GM23338 (cell line): ENCODE measurements around the gene MARK3. TPM values are rescaled to one million over a fixed set of nuclear protein-coding genes. Genes with fewer than 3 reads are reported as not detected.

Experiments used
- ATAC-seq: fragments of 200-7000 bp; cut with Tn5 transposase; 3 replicates; pipeline ENCODE4 v1.9.1; 2020
- DNase-seq: peaks from one replicate; pipeline ENCODE4 v3.0.0-alpha.2; 2015; ENCODE audit warnings: low spot score
- H2AFZ ChIP-seq: fragments of 200-600 bp; sonication (generic); 2 replicates; pipeline ENCODE4 v1.8.0; 2016; ENCODE audit warnings: antibody characterized with exemption, mild to moderate bottlenecking, moderate library complexity
- H3F3A ChIP-seq: fragments of 200-600 bp; sonication (generic); replicated peaks from 2 replicates; pipeline ENCODE4 v1.8.0; 2017; ENCODE audit warnings: antibody characterized with exemption, mixed run types, low read depth
- H3K27ac ChIP-seq: fragments of 200-600 bp; sonication (generic); 2 replicates; pipeline ENCODE4 v1.6.1; 2016; ENCODE audit warnings: low read depth
- H3K27me3 ChIP-seq: fragments of 200-600 bp; sonication (generic); 2 replicates; pipeline ENCODE4 v1.8.0; 2016; ENCODE audit warnings: mild to moderate bottlenecking, mixed run types, moderate library complexity; ENCODE audit not compliant: insufficient read depth
- H3K36me3 ChIP-seq: fragments of 200-600 bp; sonication (generic); 2 replicates; pipeline ENCODE4 v1.8.0; 2016; ENCODE audit warnings: mild to moderate bottlenecking; ENCODE audit not compliant: insufficient read depth
- H3K4me1 ChIP-seq: fragments of 200-600 bp; sonication (generic); 2 replicates; pipeline ENCODE4 v1.8.0; 2016; ENCODE audit warnings: mild to moderate bottlenecking, moderate library complexity; ENCODE audit not compliant: insufficient read depth
- H3K4me2 ChIP-seq: fragments of 200-600 bp; sonication (generic); 2 replicates; pipeline ENCODE4 v1.7.1; 2017; ENCODE audit warnings: mixed run types
- H3K4me3 ChIP-seq: fragments of 200-600 bp; sonication (generic); 2 replicates; pipeline ENCODE4 v1.6.1; 2016; ENCODE audit warnings: mixed run types
- H3K79me2 ChIP-seq: fragments of 200-600 bp; sonication (generic); replicated peaks from 2 replicates; pipeline ENCODE4 v1.8.0; 2017; ENCODE audit warnings: mild to moderate bottlenecking; ENCODE audit not compliant: insufficient read depth
- H3K9me2 ChIP-seq: fragments of 200-600 bp; sonication (generic); 2 replicates; pipeline ENCODE4 v1.8.0; 2017; ENCODE audit not compliant: insufficient read depth
- H4K20me1 ChIP-seq: fragments of 200-600 bp; sonication (generic); replicated peaks from 2 replicates; pipeline ENCODE4 v1.8.0; 2017; ENCODE audit warnings: mild to moderate bottlenecking; ENCODE audit not compliant: insufficient read depth
- H3K27ac Mint-ChIP-seq: 2 replicates; pipeline ENCODE4 v1.8.0; 2020; ENCODE audit warnings: inconsistent platforms, mild to moderate bottlenecking, moderate library complexity, mixed read lengths
- H3K27me3 Mint-ChIP-seq: 3 replicates; pipeline ENCODE4 v1.8.0; 2022; ENCODE audit warnings: low read depth, mild to moderate bottlenecking, moderate library complexity, mixed read lengths, inconsistent platforms; ENCODE audit not compliant: insufficient read depth, poor library complexity
- H3K36me3 Mint-ChIP-seq: 3 replicates; pipeline ENCODE4 v1.8.0; 2021; ENCODE audit warnings: low read depth, mild to moderate bottlenecking, inconsistent platforms, moderate library complexity, mixed read lengths
- H3K4me1 Mint-ChIP-seq: 3 replicates; pipeline ENCODE4 v1.8.0; 2020; ENCODE audit warnings: mild to moderate bottlenecking, inconsistent platforms, mixed read lengths
- H3K4me3 Mint-ChIP-seq: 3 replicates; pipeline ENCODE4 v1.8.0; 2021; ENCODE audit warnings: moderate library complexity, mild to moderate bottlenecking, inconsistent platforms, mixed read lengths
- H3K9me3 Mint-ChIP-seq: 3 replicates; pipeline ENCODE4 v1.8.0; 2020; ENCODE audit warnings: moderate library complexity, mild to moderate bottlenecking, inconsistent platforms, mixed read lengths
- CREB1 ChIP-seq: fragments of 250-450 bp; sonication (Bioruptor Pico); IDR thresholded peaks from 2 replicates; pipeline ENCODE4 v1.5.0; 2020; ENCODE audit warnings: low read depth, mild to moderate bottlenecking, moderate library complexity
- ETS1 ChIP-seq: IDR thresholded peaks from 2 replicates; pipeline ENCODE4 v1.6.1; 2016; ENCODE audit warnings: antibody characterized with exemption
- EZH2 ChIP-seq: fragments of 200-600 bp; sonication (generic); IDR thresholded peaks from one replicate; pipeline ENCODE4 v1.8.0; 2017; ENCODE audit warnings: antibody characterized with exemption, mild to moderate bottlenecking, low read depth; ENCODE audit not compliant: unreplicated experiment
- EZH2phosphoT487 ChIP-seq: fragments of 200-600 bp; sonication (generic); IDR thresholded peaks from one replicate; pipeline ENCODE4 v1.8.1; 2018; ENCODE audit warnings: antibody characterized with exemption; ENCODE audit not compliant: unreplicated experiment
- JUNB ChIP-seq: IDR thresholded peaks from one replicate; pipeline ENCODE4 v1.6.1; 2016; ENCODE audit warnings: antibody characterized with exemption; ENCODE audit not compliant: unreplicated experiment
- NANOG ChIP-seq: IDR thresholded peaks from 2 replicates; pipeline ENCODE4 v1.6.1; 2016; ENCODE audit warnings: antibody characterized with exemption, borderline replicate concordance
- POLR2AphosphoS5 ChIP-seq: IDR thresholded peaks from 2 replicates; pipeline ENCODE4 v1.6.1; 2016; ENCODE audit warnings: antibody characterized with exemption, low read depth
- REST ChIP-seq: IDR thresholded peaks from one replicate; pipeline ENCODE4 v1.6.1; 2018; ENCODE audit warnings: antibody characterized with exemption; ENCODE audit not compliant: unreplicated experiment
- STAT1 ChIP-seq: IDR thresholded peaks from one replicate; pipeline ENCODE4 v1.6.1; 2016; ENCODE audit warnings: antibody characterized with exemption; ENCODE audit not compliant: unreplicated experiment
- ZNF114 ChIP-seq: fragments of 250-450 bp; sonication (Bioruptor Pico); IDR thresholded peaks from 2 replicates; pipeline ENCODE4 v1.5.0; 2020; ENCODE audit warnings: mild to moderate bottlenecking, moderate library complexity
- ZNF331 ChIP-seq: fragments of 250-450 bp; sonication (Bioruptor Pico); IDR thresholded peaks from 2 replicates; pipeline ENCODE4 v1.5.0; 2020; ENCODE audit warnings: low read depth, mild to moderate bottlenecking, moderate library complexity
- ZNF462 ChIP-seq: fragments of 250-450 bp; sonication (Bioruptor Pico); IDR thresholded peaks from 2 replicates; pipeline ENCODE4 v1.5.0; 2020; ENCODE audit warnings: mild to moderate bottlenecking, moderate library complexity
- polyA plus RNA-seq: library from polyadenylated mRNA; unstranded; fragments of >200 nt; fragmentation: Nextera tagmentation; extraction: Ambion mirVana; gene quantifications from 2 replicates; pipeline ENCODE4 v1.2.1, GENCODE V29; 2016
- total RNA-seq: library from RNA; depleted of rRNA; stranded (reverse); fragments of >200 nt; shearing (Covaris generic); gene quantifications from 2 replicates; pipeline ENCODE4 v1.2.3, GENCODE V29; 2014
- TF ChIP-seq, protein P1 (sequence below), 2 experiments: fragments of 200-600 bp in 1 of 2; sonication (generic) in 1 of 2; conservative IDR thresholded peaks; 2 replicates each; pipeline versions ENCODE4 v1.5.1 to v1.6.1; 2016 to 2017; ENCODE audit warnings: antibody characterized with exemption in 2 of 2, low read depth in 2 of 2, mild to moderate bottlenecking in 2 of 2, moderate library complexity in 1 of 2

MARK3 gene
- total and polyA plus RNA-seq, 2 experiments from 2014 or later: 45.9 to 69.7 TPM

DNA sequence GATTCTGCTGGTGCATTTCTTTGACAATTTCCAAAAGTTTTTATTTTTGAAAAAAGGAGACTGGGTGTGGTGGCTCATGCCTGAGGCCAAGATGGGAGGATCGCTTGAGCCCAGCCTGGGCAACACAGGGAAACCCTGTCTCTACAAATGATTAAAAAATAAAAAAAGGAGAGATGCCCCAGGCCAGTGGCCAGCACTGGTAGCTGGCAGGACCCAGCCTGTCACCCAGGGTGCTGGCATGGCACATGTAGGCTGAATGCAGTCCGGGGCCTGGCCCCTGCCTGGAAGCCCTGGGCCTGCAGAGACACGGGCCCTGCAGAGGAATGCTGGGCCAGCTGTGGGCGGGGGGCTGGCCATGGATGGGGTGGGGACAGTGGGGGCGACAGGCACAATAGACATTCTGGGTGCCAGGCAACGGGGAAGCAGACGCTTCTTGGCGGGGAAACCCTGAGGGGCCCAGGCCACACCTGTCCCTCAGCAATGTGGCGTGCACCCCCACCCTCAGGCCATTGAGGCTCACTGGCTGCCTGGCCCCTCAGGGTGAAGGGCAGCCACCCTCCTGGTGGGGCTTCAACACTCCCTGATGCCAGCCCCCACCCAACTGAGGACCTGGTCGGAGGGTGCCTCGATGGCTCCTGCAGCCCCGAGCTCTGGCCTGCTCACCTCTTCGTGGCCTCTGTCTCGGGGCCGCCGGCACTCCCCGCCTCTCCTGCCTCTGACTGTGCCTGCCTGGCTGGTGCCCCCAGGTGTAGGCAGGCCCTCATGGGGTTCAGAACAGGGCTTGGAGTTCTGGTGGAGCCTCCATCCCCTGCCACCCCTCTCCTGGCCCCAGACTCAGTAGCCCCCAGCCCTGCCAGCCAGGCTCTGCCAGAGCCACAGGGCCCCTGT lies 155.8 kb downstream of the MARK3 start:
- no peak for DNase-seq
- TF ChIP-seq ZNF462 (CRISPR knock-in tag) (no peak), ZNF114 (CRISPR knock-in tag) (no peak), STAT1 (no peak), POLR2AphosphoS5 (no peak), JUNB (no peak), EZH2phosphoT487 (no peak), CREB1 (CRISPR knock-in tag) (no peak), REST (no peak), ETS1 (no peak), NANOG (no peak), ZNF331 (no peak), EZH2 (no peak)
- TF ChIP-seq, protein P1, sequence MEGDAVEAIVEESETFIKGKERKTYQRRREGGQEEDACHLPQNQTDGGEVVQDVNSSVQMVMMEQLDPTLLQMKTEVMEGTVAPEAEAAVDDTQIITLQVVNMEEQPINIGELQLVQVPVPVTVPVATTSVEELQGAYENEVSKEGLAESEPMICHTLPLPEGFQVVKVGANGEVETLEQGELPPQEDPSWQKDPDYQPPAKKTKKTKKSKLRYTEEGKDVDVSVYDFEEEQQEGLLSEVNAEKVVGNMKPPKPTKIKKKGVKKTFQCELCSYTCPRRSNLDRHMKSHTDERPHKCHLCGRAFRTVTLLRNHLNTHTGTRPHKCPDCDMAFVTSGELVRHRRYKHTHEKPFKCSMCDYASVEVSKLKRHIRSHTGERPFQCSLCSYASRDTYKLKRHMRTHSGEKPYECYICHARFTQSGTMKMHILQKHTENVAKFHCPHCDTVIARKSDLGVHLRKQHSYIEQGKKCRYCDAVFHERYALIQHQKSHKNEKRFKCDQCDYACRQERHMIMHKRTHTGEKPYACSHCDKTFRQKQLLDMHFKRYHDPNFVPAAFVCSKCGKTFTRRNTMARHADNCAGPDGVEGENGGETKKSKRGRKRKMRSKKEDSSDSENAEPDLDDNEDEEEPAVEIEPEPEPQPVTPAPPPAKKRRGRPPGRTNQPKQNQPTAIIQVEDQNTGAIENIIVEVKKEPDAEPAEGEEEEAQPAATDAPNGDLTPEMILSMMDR (conservative IDR thresholded peaks at IDR 0.05; ENCODE audit: low read depth in 2 of 2): no peak
- Histone ChIP-seq H3K4me2 (no peak overlapping the region), H3K36me3 (no peaks in the 10 kb centered on the region), H3F3A (0 out of 2 replicates have a peak, but pooled peaks cover 3% of the 10 kb centered on the region), H3K9me2 (no peaks in the 10 kb centered on the region), H2AFZ (no peak overlapping the region), H3K4me1 (peaks cover 18% of the 10 kb centered on the region), H3K4me3 (no peak overlapping the region), H4K20me1 (no peaks in the 10 kb centered on the region; the same call in 1 of the 2 replicates), H3K27me3 (no peaks in the 10 kb centered on the region; the same call in 1 of the 2 replicates), H3K79me2 (no peaks in the 10 kb centered on the region), H3K27ac (no peak overlapping the region)
- H3K9me3 Mint-ChIP-seq: no peaks in the 10 kb centered on the region
- H3K4me1 Mint-ChIP-seq: peaks cover 12% of the 10 kb centered on the region; the same call in 2 of the 3 replicates
- H3K4me3 Mint-ChIP-seq: no peak overlapping the region
- no peaks in the 10 kb centered on the region for H3K36me3 Mint-ChIP-seq
- H3K27me3 Mint-ChIP-seq: peaks cover 15% of the 10 kb centered on the region
- no peak for ATAC-seq
- no peak overlapping the region for H3K27ac Mint-ChIP-seq
